GM12873 (cell line): Measurements from ENCODE around the gene MED31.
A peak's percentile ranks its signal among the peaks of the same experiment; 100 is the strongest.

Source experiments
- CTCF ChIP-seq: IDR thresholded peaks from 2 replicates; pipeline ENCODE4 v1.5.1; 2012; ENCODE audit warnings: low read depth, mild to moderate bottlenecking, moderate library complexity, low read length, control low read depth; ENCODE audit not compliant: insufficient read depth; ENCODE audit errors: missing control alignments

The MED31 gene

GRCh38 chr17:6668727-6669425, 17.5 kb upstream of the MED31 start:
- TF ChIP-seq CTCF: no peak

- TF ChIP-seq CTCF: no peak
Measured at GRCh38 chr17:6668219-6668618, 16.8 kb upstream of the MED31 start.

- TF ChIP-seq CTCF: no peak
Measured at GRCh38 chr17:6667516-6667915, 16.1 kb upstream of the MED31 start.

GRCh38 chr17:6666557-6666956, 15.2 kb upstream of the MED31 start:
- TF ChIP-seq CTCF: no peak

- TF ChIP-seq CTCF: peak; percentile 89
Measured at GRCh38 chr17:6666077-6666521, 14.7 kb upstream of the MED31 start.

- no peak for TF ChIP-seq CTCF
Measured at GRCh38 chr17:6661464-6661848, 10.1 kb upstream of the MED31 start.

- no peak for TF ChIP-seq CTCF
Measured at GRCh38 chr17:6660805-6661463, 9.5 kb upstream of the MED31 start.
